GM18502 (cell line): ENCODE results near the gene SULT1C2.
"Not testable (repeated sequence)": the region's sequence is repeated elsewhere in the genome, so short reads cannot be mapped to it uniquely, and the experiment has no call there.

Experiments
- ATAC-seq: cut with Tn5 transposase; IDR thresholded peaks from one replicate; pipeline ENCODE4 v1.9.1; 2021; ENCODE audit warnings: mild to moderate bottlenecking; ENCODE audit not compliant: unreplicated experiment, poor library complexity

SULT1C2 gene

DNA sequence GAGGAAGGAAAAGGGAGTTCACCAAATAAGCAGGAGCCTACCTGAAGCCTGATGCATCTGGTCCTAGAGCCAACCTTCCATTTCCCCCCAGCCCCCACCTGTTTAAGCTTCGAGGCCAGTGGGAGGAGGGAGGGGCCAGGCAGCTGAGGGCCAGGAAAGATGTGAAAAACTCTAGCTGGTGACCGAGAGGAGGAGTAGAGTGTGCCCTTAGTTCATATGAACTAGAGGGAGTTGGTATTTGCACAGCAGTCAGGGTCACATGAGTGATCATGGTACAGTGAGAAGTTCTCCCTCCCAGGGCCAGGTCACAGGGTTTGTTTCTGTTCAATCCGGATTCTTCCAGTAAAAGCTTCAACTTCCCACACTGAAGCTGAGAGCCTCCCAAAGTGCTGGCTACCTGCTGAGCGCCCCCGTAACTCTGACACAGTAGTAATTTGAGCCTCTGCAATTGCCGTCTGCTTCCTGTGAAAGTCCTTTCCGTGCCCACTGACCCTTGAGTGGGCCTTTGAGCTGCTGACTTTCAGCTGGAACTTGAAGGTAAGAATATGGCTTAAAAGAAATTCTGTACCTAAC is at the start of gene SULT1C2:
TSS of gene SULT1C2 (plus strand) at position 362 of the 573 bp plus-strand sequence. CDS start 4,773 bp downstream, outside the sequence.
- no peak for ATAC-seq

DNA sequence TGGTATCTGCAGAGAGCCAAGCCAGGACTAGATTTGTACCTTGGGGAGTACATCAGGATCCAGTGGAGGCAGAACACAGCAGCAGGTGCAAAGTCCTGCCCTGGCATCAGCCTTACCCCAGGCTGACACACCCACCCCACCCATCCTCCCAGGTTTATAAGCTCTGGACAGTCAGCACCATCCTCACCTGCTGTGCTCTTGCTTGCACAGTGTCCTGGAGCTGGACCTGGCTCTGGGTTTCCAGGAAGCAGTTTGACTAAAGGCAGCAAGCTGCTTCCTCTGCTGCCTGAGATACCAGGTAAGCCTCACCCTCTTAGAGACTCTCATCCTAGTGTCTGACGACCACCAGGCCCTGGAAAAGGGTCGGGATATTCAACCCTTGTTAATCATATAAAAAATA is 48.9 kb upstream of the SULT1C2 start, which contains the start of gene SULT1C3:
TSS of gene SULT1C3 (plus strand) at position 183 of the 400 bp plus-strand sequence. CDS start 7,227 bp downstream, outside the sequence.
- no peak for ATAC-seq

DNA sequence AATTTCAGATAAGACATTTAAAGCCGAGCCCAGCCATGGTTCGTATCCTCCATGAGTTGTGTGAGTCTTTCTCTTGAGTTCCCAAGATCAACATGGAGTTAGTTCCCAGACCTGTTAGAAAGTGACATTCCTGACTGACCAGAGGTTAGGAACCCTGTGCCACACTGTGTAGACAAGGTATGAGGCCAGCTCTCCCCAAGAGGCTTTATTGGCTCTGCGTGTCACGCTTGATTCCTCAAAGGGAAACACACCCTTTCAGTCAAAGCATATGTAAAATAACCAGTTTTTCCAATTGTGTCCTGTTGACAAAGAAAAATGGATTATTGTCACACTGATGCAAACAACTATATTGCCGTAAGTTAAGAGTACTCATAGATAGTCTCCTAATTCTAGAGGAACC is 47.7 kb upstream of the SULT1C2 start:
- ATAC-seq: no peak

DNA sequence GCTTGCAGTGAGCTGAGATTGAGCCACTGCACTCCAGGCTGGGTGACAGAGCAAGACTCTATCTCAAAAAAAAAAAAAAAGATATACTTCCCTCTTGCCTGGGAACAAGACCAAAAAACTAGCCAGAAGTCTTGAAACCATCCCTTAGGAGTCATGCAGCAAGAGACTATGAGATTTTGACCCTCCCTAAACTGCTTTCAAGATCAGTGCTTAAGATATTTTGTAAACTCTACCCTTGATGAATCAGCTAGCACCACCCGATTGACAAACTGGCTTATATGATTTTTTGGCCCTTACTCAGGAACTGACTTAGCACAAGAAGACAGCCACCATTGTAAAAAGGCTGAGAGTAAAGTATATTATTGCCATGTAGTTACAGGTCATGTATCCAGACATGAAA is 45.1 kb upstream of the SULT1C2 start:
- ATAC-seq: no peak

DNA sequence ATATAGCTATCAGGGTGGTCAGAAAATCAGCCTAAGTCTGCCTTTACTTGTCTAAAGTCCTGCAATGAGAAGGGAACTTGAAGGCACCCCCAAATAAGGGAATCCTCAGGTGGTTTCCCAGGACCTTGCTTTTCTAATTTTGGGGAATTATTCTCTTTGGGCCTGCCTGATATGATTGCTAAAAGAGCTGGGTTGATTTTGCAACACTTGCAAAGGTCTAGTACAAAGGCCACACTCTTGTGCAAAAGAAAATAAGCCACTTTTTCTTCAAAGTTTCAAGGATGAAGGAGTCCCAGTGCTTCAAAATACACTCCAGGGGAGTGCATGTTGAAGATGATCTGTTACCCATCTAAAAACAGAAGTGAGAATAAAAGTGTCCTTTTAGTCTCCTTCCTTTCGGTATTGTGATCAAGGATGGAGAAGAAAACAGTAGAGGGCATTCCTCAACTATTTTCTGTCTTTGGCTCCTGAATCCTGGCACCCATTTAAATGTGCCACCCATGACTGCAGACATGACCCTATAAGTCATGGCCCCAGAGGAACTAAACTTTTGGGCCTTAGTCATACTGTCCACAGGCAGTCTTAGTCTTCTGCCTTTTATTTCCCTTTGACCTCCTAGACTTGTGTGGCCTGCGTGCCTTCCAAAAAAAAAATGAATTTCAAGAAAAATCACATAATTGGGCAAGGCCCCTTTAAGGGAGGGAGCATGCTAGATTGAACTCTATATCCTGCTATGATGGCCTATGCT is 43.9 kb upstream of the SULT1C2 start:
- no peak for ATAC-seq

DNA sequence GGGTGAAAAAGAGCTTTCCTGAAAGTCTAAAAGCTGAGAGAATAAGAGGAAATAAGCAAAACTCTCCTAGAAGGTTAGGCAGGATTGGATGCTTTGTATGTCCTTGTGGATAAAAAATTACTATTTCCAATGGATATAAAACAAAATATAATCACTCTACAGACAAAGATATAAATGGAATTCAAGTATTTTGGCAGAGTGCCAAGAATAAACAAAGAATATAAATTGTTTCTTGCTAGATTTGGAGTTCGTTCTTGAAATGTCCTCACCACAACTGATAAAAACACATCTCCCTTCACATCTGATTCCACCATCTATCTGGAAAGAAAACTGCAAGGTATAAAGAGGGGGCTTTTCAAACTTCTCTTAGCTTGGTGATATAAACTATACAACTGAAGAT is 35.6 kb upstream of the SULT1C2 start:
- no peak for ATAC-seq

DNA sequence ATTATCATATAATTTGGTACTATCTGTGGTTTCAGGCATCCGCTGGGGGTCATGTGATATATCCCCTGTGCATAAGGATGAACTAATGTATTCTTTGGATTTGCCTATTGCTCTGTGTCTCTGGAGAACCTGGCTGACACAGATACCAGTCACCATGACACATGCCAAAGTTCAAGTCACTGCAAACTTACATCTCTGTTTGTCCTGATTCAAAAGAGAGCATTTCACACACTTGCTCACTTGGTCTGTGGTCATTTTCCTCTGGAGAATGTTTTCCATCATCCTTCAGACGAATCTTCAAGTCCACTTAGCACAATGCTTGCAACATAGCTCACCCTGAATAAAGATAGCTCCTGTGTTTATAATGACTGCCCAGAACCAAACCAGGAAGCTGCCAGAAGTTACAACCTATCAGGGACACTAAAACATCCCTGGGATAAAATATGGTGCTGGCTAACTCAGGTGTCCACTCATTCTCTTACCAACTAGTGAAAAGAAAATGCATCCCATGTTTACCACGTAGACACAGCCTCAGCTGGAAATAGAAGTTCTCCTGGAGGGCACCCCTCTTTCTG is 30.9 kb upstream of the SULT1C2 start:
- ATAC-seq: no peak

DNA sequence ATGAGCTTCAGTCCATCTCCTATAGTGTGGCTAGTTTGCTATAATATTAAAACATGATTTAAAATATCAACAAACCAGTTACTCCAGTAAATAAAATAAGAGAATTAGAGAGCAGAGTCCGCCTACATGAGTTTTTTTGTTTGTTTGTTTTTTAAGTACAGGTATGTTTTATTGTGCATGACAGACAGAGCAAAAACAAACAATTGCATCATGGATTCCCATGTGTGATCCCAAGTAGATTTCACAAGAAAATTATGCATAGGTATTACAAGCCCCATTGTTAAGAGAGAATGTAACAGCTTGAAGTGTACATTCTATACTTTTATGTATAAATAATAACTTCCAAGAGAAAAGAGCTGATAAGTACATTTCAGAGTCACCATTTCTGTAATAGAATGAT is 27.9 kb upstream of the SULT1C2 start:
- no peak for ATAC-seq

DNA sequence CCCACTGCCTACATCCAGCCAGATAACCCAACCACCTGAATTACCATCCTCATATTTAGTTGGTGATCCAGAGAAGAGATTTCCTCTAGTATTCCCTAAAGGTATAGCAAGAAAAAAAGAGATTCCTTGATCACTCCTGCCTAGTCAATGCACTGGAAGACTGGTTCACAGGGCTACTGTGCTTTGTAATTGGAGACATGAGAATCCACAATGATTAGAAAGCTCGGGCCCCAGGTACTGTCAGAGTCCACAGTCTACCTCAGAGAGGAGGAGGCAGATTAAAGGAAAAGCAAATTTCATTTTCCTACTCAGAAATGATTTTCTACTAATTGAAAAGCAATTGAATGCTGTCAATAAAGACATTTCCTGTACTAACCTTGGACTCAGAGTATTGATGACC is 26.7 kb upstream of the SULT1C2 start:
- no peak for ATAC-seq

DNA sequence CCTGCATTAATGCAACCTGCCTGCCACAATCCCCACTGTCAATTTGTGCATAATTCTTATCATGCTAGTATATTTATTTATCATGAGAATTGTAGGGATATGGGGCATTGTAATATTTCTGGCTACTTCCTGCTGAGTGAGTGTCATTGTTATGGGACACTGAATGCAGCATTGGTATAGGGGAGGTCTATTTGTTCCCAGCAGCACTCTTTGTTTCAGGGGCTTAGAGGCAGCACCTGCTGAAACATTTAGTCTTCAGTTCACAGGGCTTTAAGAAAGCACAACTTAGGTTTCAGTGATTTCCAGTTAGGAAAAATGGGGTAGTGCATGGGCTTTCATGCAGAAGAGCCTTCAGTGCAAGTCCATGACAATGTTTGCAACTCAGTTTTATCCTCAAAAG is 25.3 kb upstream of the SULT1C2 start:
- ATAC-seq: no peak

DNA sequence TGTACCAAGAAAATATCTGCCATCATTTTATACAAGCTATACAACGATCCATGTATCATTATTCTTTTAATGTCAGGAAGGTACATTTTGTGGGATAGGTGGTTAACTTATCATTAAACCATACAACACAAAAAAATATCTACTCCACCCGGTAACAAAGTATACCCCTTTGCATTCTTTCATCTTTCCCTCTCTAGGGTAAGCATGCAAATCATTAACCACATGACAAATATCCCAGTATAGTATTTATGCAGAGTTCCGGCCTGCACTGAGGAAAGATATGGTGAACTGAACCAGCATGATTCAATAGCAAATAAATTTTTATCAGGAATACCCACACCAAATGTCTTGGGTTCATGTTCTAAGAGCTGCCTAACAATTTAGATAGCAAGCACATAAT is 22.5 kb upstream of the SULT1C2 start:
- ATAC-seq: no peak

DNA sequence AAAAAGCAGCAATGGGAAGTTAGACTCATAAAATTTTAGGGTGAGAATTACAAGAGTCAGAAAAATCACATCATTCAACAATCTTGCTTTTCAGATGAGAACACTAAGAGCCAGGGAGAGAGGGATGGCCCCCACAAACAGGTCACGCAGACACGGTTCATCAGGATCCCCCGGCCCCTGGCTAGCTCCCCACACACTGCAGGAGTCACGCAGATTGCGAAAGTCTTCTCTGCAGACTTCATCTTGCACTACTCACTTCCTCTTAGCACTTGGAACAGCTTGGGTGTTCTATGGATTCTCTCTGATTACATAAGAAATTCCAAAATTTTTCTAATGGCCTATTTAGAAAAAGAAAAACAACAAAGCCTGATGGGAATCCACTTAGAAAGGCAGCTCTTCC is 21.6 kb upstream of the SULT1C2 start:
- no peak for ATAC-seq

DNA sequence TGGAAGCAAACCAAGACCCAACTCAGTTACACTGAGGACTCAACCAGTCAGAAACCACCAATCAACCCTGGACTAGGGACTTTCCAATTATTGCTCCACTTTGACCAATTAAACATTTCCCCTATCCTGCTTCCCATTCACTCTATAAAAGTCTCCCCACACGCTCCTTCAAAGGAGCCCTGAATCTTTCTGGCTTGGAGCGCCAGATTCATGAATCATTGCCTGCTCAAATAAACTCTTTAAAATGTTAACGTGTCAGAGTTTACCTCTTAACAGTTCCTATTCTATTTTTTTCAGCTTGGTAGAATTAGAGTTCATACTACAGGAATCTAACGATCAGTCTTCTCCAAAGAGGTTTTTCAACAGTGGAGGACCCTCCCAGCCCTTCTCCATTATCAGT is 20.7 kb upstream of the SULT1C2 start:
- no peak for ATAC-seq

DNA sequence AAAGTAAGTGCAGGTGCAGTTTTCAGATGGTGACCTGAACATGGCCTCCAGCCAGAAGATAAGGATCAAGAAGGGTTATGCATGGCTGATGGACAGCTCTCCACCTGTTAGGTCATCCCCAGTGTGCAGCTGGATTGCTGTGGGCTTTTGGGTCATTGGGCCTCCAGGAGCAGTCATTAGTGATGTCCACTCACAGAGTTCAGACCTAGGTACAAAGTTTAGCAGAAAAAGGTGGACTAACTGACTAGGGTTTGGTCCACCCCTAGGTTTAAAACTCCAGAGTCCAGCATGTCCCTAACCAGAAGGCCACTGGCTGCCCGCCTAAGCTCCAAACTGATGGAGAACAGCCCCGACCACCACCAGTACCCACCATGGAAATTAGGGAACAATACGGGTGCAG is 18.3 kb upstream of the SULT1C2 start:
- ATAC-seq: no peak

DNA sequence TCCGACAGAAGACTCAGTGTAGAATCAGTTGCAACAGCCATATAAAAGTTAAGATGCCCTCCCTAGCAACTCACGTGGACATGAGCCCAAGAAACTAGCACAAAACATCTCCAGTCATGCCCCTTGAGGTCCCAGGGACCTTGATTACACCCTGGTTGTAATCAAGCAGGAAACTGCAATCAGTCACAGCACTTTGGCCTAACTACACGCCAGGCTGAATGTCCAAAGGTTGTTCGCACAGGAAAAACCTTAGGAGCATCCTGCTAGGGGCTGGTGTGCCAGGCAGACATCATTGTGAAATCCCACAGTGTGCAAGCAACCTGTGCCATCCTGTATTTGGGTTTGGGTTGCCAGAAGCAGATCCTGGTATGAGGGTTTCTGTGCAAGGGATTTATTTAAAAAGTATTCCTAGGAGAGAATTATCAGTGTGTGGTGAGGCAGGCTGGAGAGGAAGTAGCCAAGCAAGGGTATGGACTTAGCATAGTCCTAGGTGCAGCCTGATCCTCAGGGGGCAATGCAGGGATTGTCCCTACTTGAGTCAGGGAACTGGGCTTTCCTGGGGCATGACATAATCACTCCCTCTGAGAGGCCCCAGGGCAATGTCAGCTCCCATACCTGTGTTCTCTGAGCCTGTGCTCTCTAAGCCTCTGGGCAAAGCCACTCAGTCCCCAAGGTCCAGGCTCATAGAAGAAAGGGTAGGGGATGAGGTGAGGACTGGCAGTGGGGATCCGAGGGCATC is 17.8 kb upstream of the SULT1C2 start:
- no peak for ATAC-seq

DNA sequence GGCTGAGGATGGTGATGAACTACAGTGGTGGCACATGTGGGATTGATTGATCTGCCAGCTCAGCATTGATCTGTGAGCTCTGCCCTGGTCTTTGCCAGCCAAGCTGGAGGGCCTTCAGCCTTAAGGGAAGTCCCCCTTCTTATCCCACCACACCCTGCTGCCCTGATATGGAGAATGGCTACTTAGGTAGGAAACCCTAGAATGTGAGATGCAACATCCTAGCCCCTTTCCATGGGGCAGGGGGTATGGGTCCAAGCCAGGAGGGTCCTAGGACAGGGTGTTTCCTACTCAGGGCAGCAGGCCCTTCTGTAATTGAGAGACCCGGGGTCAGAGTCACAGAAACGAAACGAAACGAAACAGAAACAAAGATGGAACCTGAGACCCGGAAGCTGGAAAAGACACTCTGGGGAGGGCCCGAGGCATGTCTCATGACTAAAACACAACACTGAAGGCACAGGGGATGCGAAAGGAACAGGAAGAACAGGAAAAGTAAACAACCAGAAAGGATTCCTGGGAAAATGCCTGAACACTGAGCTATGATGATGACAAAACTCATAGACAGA is 16.9 kb upstream of the SULT1C2 start:
- no peak for ATAC-seq

DNA sequence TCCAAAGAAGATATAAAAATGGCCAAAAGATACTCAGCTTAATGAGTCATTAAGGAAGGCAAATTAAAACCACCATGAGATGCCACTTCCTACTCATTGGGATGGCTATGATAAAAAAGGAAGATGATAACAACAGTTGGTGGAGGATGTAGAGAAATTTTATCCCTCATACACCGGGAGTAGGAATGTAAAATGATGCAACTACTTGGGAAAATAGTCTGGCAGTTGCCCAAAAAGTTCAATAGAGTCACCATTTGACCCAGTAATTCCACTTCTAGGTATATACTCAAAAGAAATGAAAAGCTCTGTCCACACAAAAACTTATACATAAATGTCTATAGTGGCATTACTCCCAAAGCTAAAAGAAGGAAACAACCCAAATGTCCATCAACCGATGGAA is 10.1 kb upstream of the SULT1C2 start:
- no peak for ATAC-seq

DNA sequence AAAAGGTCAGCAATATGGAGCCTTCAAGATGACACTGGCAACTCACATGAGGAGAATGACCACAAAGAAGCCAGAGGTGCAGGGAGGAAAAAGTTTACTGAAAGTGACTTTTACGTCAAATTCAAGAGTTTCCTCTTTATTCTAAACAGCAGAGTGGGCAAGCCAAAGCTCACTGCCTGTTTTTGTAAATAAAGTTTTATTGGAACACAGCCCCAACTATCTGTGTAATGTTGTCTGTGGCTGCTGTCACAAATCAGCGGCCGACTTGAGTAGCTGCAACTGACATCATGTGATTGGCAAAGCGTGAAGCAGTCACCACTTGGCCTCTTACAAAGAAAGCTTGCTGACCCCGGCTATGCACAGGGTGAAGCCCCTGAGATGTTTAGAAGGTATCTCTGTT is 9.2 kb upstream of the SULT1C2 start:
- ATAC-seq: no peak

DNA sequence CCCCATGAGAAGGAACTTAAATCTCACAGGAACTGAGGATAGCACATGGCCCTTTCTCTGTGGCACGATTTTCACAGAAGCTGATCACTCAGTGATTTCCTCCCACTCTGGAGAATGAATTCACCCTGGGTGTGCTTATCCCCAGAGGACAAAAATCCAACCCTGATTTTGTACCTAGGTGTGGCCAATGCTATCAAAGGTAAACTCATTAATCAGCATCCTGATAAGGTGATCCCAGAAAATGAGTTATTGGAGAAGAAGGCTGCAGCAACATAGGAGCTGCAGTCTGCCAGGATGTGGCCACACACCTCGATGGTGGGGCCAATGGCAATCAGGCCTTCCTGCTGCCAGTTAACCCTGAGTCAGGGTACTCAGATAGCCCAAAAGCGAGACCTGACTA is 8.2 kb upstream of the SULT1C2 start:
- no peak for ATAC-seq

DNA sequence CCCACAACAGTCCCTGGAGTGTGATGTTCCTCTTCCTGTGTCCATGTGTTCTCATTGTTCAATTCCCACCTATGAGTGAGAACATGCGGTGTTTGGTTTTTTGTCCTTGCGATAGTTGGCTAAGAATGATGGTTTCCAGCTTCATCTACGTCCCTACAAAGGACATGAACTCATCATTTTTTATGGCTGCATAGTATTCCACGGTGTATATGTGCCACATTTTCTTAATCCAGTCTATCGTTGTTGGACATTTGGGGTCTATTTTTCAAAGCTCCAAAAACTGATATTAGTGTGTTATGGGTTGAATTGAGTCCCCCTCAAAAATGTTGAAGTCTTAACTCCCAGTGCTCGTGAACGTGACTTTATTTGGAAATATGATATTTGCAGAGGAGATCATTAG is 4.1 kb upstream of the SULT1C2 start:
- not testable (repeated sequence) for ATAC-seq

DNA sequence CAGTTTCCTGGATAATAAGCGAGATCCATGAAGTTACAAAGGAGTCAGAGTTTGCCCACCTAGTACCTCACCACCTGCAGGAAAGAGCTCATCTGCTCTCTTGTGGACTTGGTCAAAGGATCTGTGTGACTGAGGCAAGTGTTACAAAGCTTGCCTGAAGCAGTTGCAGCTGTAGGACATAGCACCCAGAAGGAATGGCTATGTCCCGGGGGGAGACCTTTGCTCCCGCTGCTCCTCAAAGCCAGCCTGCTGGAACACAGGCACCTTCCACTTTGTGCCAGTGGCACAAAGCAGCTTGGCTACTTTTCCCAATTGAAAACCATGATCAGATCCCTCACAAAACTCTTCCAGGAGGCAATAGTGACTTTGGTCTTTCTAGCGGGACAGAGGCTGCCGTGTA is 3.1 kb upstream of the SULT1C2 start:
- ATAC-seq: no peak
